ENCODE measurements around the gene PBLD.
"Not testable (repeated sequence)": the region's sequence is repeated elsewhere in the genome, so short reads cannot be mapped to it uniquely, and the experiment has no call there.

Gene PBLD

GRCh38 chr10:68247931-68248330 lies 84.8 kb downstream of the PBLD start (continued):
- TF ChIP-seq PATZ1 (CRISPR knock-in tag; IDR thresholded peaks at IDR 0.05; ENCODE audit: borderline replicate concordance): no peak

- ATAC-seq: not testable (repeated sequence)
Measured at GRCh38 chr10:68246397-68246796, 86.3 kb downstream of the PBLD start.

- no peak for ATAC-seq
- TF ChIP-seq ZNF8 (CRISPR knock-in tag; IDR thresholded peaks at IDR 0.05): no peak
- TF ChIP-seq GLIS3 (CRISPR knock-in tag; IDR thresholded peaks at IDR 0.05): no peak
- no peak for TF ChIP-seq TCF4 (CRISPR knock-in tag; IDR thresholded peaks at IDR 0.05; ENCODE audit: borderline replicate concordance)
- TF ChIP-seq BACH2 (CRISPR knock-in tag; IDR thresholded peaks at IDR 0.05; ENCODE audit: borderline replicate concordance): no peak
- no peak for TF ChIP-seq CREB5 (CRISPR knock-in tag; IDR thresholded peaks at IDR 0.05; ENCODE audit: low read depth)
- no peak for TF ChIP-seq ARNTL (CRISPR knock-in tag; IDR thresholded peaks at IDR 0.05; ENCODE audit: borderline replicate concordance, low read depth)
- no peak for TF ChIP-seq ZNF70 (CRISPR knock-in tag; IDR thresholded peaks at IDR 0.05)
- TF ChIP-seq ZC3H10 (CRISPR knock-in tag; IDR thresholded peaks at IDR 0.05): no peak
- TF ChIP-seq ZFP3 (CRISPR knock-in tag; IDR thresholded peaks at IDR 0.05): no peak
- TF ChIP-seq ZFP30 (CRISPR knock-in tag; IDR thresholded peaks at IDR 0.05): no peak
- no peak for TF ChIP-seq PPARA (CRISPR knock-in tag; IDR thresholded peaks at IDR 0.05; ENCODE audit: borderline replicate concordance)
- no peak for TF ChIP-seq CSRNP3 (CRISPR knock-in tag; IDR thresholded peaks at IDR 0.05)
- no peak for TF ChIP-seq OSR1 (CRISPR knock-in tag; IDR thresholded peaks at IDR 0.05)
- TF ChIP-seq RARB (CRISPR knock-in tag; IDR thresholded peaks at IDR 0.05): no peak
Measured at GRCh38 chr10:68242051-68242450, 90.7 kb downstream of the PBLD start.

GRCh38 chr10:68239596-68240150 lies 93.1 kb downstream of the PBLD start:
- no peak for ATAC-seq

More at GRCh38 chr10:68239596-68240150, 93.1 kb downstream of the PBLD start:
- TF ChIP-seq ARNTL (CRISPR knock-in tag; IDR thresholded peaks at IDR 0.05; ENCODE audit: borderline replicate concordance, low read depth): no peak
- no peak for TF ChIP-seq CSDC2 (CRISPR knock-in tag; IDR thresholded peaks at IDR 0.05)
- no peak for TF ChIP-seq TSHZ2 (CRISPR knock-in tag; IDR thresholded peaks at IDR 0.05)
- TF ChIP-seq POU6F1 (CRISPR knock-in tag; IDR thresholded peaks at IDR 0.05; ENCODE audit: borderline replicate concordance, low read depth): no peak
- no peak for TF ChIP-seq RARB (CRISPR knock-in tag; IDR thresholded peaks at IDR 0.05)
- TF ChIP-seq PATZ1 (CRISPR knock-in tag; IDR thresholded peaks at IDR 0.05; ENCODE audit: borderline replicate concordance): no peak
- no peak for TF ChIP-seq SNAI2 (CRISPR knock-in tag; IDR thresholded peaks at IDR 0.05)
- no peak for TF ChIP-seq CSRNP3 (CRISPR knock-in tag; IDR thresholded peaks at IDR 0.05)
- no peak for TF ChIP-seq ZNF70 (CRISPR knock-in tag; IDR thresholded peaks at IDR 0.05)
- no peak for TF ChIP-seq ZC3H10 (CRISPR knock-in tag; IDR thresholded peaks at IDR 0.05)
- TF ChIP-seq ZNF8 (CRISPR knock-in tag; IDR thresholded peaks at IDR 0.05): no peak
- TF ChIP-seq ZFP3 (CRISPR knock-in tag; IDR thresholded peaks at IDR 0.05): no peak
- no peak for TF ChIP-seq PPARA (CRISPR knock-in tag; IDR thresholded peaks at IDR 0.05; ENCODE audit: borderline replicate concordance)
- TF ChIP-seq OSR1 (CRISPR knock-in tag; IDR thresholded peaks at IDR 0.05): no peak
- no peak for TF ChIP-seq TCF4 (CRISPR knock-in tag; IDR thresholded peaks at IDR 0.05; ENCODE audit: borderline replicate concordance)
- TF ChIP-seq GLIS3 (CRISPR knock-in tag; IDR thresholded peaks at IDR 0.05): no peak
- no peak for TF ChIP-seq ZNF565 (CRISPR knock-in tag; conservative IDR thresholded peaks at IDR 0.05; ENCODE audit: low read depth)
- no peak for TF ChIP-seq BACH2 (CRISPR knock-in tag; IDR thresholded peaks at IDR 0.05; ENCODE audit: borderline replicate concordance)
- TF ChIP-seq ZFP30 (CRISPR knock-in tag; IDR thresholded peaks at IDR 0.05): no peak
- no peak for TF ChIP-seq ISL1 (CRISPR knock-in tag; IDR thresholded peaks at IDR 0.05)

Data from SK-N-SH treated with all-trans-retinoic acid at 6 μM for 48 hours (cell line).